ENCODE results near the gene CCL4.
"Not testable (repeated sequence)": the region's sequence is repeated elsewhere in the genome, so short reads cannot be mapped to it uniquely, and the experiment has no call there.

The CCL4 gene

DNA sequence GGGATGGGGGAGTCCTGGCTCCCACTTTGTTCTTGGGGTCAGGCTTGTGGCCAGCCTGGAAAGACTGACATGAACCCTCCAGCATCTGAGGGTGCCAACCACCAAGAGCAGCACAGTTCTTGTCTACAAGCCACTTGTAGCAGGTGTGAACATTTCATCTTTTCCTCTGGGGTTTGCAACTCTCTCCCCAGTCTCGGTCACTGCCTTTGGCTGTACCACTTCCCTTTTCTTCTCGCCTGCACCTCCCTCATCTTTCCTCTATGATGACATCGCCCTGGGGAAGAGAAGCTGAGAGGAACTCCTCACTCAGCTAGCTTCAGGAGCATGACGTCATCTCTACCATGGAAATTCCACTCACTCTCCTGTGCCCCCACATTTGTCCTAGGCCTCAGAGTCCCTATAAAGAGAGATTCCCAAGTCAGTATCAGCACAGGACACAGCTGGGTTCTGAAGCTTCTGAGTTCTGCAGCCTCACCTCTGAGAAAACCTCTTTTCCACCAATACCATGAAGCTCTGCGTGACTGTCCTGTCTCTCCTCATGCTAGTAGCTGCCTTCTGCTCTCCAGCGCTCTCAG, at the start of gene CCL4:
TSS of gene CCL4 (plus strand) at position 427 of the 575 bp plus-strand sequence. CDS start at position 506, 79 bp downstream.
- not testable (repeated sequence) for DNase-seq

DNA sequence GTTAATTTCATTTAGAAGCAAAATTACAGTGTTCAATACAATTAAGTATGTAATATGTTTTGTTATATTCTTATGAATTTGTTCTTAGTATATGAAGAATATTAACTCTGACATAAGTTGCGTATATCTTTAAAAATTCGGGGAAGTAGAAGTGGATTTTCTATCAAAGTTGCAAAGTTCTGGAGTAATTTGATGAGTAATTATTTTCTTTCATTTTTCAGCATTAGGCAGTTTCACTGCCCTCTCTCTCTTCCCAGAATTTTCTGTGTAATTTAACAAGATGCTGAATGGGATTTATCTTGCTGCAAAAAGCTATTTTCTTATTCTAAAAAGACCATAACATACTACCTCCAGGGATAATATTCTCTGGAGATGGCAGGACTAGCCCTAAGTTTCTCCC, 48.5 kb upstream of the CCL4 start:
- no peak for DNase-seq

DNA sequence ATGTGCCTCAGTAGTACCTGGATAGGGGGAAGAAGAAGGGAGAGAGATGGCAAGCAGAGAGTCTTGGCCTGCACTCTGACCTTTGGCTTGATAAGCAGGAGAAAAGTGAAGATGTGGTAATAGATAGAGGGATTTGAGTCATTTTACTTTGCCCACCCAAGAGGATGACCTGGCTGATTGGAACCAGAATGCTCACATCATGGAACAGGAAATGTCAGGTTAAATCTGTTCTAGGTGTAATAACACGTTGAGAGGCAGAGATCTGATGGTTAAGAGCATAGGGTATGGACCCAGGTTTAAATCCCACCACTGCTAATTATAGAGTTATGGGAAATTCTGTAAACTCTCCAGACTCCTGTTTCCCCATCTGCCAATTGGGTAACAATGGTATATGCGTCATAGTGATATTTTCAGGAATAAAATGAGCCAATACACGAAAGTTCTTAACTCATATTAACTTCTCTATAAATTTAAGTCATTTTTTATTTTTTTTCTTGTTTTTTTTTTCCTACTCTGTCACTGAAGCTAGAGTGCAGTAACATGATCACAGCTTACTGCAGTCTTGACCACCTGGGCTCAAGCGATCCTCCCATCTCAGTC, 47.6 kb upstream of the CCL4 start:
- no peak for DNase-seq

DNA sequence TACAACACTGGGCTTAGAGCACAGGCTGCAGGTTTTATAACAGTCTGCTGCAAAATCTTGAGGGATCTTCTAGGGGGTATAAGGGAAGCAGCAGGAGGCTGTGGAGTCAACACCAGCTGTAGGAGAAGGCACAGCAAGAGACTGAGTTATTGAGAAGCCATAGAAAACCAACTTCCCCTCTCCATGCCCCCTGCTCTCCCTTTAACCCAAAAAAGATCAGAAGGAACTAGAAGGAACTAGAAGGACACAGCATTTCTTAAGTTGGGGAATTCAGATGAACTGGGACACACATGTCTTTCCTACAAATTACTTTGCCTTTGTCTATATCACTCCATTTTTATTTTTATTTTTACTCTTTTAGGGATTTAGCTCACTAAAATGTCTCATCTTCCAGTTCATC, 45.7 kb upstream of the CCL4 start:
- DNase-seq: no peak

DNA sequence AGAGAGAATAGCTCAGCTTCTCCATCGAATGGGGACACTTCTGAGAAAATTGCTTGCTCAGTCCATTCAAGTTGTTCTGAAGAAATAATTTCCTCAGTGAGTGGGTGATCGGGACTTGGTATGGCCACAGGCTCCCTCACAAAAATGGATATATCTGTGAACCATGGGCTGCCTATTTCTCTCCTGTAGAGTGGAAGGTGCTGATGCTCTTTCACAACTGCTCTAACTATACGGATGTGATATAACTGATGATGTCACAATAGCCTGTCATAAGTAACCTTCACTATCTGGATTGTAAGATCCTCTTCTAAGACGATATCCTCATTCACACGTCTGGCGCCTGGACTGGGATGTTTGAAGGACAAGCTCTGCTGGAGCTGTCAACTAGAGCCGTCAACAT, 44.2 kb upstream of the CCL4 start:
- DNase-seq: no peak

DNA sequence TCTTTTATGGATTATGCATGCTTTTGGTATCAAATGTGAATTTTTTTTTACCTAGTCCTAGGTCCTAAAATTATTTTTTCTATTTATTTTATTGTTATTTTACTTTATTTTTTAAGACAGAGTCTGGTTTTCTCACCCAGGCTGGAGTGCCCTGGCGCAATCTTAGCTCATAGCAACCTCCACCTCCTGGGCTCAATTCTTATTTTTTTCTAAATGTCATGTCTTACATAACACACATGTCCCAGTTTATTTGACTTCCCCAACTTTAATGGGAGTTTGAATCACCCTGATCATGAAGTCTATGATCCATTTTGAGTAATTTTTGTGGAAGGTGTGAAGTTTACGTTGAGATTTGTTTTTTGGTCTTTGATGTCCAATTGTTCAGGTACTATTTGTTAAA, 42.8 kb upstream of the CCL4 start:
- DNase-seq: no peak

DNA sequence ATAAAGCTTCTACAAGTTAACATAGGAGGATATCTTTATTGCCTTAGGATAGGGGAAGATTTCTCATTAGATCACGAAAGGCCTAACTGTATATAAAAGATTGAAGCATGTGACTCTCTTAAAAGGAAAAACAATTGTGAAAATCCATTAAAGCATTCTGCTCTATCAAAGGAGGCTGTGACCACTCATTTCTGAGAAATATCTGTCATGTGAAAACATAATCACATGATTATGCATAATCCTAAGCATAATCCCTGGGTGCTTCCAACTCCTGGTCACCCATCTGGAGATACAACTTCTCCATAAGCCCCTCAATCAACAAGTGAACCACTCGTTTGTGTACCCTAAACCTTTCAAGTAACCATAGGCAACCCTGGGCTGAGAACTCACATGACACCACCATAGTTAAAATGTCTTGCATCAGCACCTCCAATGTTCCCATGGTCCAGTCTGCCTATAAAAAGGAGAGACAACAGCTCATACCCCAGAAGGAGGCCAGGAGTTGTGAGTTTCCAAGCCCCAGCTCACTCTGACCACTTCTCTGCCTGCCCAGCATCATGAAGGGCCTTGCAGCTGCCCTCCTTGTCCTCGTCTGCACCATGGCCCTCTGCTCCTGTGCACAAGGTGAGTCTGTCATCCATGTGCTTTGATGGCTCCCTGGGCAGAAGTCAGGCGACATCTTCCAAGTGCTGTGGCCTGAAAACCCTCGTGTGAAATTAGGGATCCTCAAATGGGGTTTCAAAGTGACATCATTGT, 39.7 kb upstream of the CCL4 start, which contains the start of gene CCL18:
TSS of gene CCL18 (plus strand) at position 487 of the 756 bp plus-strand sequence. CDS start at position 558, 71 bp downstream.
- no peak for DNase-seq

DNA sequence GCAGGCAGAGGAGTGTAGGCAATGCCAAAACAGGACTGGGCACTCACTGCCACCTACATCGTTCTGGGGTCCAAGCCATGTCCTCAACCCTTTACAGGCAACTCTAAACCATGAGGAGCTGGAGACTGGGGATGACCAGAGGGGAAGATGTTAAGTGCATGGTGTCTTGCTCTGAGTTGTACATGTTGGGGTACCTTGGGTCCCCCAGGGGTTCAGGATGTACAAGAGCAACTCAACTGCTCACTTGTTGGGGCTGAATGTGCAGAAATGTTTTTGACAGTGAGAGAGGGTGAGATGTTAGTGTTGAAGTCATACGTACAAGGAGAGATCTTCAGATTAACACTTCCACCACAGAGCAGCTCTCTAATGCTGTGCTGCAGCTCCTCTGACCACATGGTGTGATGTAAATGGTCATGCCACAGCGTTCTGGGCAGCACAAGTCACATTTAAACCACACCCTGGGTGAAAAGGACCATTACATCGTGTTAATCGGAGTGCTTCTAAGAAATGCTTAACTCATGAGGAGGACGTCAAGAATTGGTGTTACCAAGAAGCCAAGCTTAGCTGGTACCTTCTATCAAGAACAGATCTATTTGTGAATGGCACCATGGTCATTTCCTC, 37.2 kb upstream of the CCL4 start:
- no peak for DNase-seq

DNA sequence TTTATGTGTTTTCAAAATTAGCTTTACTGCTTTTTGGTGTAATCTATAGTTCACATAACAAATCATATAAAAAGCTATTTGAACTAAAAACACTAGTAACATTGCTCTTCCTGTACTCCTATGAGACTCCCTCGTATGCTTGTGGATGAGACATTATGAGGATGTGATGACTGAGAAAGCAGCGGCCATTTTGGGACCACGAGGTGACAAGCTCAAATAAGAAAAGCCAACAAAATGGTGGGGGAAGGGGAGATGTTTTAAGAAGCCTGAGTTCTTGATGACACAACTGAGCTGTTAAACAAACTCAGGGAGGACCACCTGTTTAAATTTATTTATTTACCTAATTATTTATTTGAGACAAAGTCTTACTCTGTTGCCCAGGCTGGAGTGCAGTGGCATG, 35.1 kb upstream of the CCL4 start:
- no peak for DNase-seq

DNA sequence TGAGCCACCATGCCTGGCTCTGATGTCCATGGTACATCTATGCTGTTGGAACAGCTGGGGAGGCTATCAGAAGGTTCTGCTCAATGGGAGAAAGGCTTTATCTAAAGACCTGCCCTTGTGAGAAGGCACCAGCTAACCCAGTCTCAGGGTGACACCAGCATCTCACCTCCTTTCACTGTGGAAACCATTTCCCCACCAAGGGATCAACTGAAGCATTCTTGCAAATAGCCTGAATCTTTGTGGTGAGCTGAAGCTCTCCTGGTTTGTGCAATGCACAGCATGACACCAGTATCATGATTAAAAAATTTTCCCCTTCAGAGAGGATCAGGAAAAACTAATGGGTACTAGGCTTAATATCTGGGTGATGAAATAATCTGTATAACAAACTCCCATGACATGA, 34.5 kb upstream of the CCL4 start:
- DNase-seq: no peak

DNA sequence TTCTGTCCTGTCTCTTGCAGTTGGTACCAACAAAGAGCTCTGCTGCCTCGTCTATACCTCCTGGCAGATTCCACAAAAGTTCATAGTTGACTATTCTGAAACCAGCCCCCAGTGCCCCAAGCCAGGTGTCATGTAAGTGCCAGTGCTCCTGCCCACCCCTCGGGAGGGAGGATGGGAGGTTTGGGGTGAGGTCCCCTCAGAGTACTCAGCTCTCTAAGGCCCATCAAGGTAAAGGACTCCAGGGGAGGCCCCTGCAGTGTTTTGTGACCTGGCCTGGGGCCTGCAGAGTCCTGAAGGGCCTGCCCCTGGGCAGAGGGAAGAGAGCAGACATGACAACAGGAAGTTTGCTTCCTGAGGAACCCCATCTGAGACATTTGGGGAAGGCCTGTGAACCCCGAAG, 33.2 kb upstream of the CCL4 start:
- no peak for DNase-seq

DNA sequence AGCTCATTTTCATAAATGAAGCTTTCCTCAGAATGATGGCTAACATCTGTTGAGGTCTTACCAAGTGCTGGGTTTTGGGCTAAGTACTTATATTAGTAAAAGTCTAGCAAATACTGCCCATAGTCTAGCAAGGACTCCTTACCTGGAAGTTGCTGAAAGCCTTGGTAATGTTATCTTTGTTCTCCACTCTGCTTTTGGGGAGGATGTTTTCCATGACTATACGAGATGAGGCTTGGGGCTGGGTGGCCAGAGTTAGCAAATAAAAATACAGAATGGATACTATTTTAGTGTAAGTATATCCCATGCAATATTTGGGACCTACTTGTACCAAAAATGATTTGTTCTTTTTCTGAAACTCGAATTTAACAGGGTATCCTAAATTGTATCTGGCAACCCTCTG, 31.9 kb upstream of the CCL4 start:
- DNase-seq: no peak

DNA sequence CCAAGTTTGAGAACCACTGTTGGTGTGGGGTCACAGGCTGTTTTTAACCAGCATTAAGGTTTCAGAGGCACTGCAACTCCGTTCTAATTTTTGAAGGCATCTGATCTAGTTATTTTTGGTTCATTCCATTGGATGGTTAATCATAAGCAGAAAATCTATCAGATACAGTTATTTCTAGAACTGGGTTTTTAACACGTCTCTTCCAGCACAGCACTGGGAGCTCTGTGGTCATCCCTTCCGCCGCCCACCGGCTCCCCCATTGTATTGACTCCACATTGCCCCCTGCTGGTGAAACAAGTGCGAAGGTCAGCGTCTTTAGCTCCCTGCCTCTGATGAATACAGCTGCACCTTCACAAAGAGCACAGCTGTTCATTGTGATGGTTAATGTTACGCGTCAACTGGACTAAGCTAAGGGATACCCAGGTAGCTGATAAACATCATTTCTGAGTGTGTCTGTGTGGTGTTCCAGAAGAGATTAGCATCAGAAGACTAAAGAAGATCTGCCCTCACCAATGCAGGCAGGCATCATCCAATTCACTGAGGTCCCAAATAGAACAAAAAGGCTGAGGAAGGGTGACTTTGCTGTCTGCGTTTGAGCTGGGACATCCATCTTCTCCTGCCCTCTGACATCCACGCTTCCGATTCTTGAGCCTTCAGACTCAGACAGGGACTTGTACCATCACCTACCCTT, 31.1 kb upstream of the CCL4 start:
- DNase-seq: peak in 3 of 4 experiments; percentile 4 to 35 (median 9)

DNA sequence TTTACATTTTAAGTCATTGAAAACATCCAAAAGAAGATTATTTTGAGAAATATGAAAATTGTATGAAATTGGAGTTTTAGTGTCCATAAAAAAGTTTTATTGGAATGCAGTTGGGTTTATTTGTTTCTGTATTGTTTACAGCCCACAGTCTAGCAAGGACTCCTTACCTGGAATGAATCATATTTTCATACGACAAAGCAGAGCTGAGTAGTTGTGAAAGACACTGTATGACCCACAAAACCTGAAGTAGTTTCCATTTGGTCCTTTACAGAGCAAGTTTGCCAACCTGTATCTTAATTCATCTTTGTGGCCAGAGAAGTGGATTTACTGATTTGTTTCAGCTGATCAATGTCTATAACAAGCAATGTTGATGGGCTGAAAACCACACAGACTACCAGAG, 29.3 kb upstream of the CCL4 start:
- no peak for DNase-seq

DNA sequence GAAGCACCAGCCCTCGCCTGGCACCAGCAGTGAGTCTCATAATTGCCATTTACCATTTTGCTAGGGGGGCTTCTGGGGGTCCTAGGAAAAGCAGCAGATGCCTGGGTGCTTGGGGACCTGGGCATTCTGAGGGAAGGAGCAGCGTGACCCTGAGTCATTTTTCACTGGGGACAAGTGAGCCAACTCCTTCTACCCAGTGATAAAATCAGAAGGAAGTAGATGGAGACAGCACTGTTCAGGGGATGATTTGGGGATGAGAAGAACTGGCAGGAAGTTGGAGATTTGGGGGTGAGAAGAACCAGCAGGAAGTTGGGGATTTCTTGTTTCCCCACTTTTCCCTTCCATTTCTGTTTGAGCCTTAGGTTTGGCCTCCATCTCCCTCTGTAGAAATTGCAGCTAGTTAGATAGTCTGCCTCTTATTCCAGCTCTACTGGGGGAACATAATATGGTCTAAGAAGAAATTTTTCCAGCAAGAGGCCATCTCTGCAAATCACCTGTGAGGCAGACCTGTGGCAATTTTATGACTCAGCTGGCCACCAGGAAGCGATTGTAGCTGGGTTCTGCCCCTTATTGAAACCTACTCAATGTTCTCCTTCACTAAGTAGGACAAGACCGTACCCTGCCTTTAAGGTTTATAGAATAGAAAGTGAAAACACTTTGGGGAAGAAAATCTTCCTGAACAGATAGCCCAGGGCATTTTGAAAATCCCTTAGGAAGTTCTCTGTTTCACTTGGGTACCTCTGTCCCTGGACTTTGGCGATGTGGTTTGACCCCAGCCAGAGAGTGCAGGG, 21.8 kb upstream of the CCL4 start:
- DNase-seq: not testable (repeated sequence)

DNA sequence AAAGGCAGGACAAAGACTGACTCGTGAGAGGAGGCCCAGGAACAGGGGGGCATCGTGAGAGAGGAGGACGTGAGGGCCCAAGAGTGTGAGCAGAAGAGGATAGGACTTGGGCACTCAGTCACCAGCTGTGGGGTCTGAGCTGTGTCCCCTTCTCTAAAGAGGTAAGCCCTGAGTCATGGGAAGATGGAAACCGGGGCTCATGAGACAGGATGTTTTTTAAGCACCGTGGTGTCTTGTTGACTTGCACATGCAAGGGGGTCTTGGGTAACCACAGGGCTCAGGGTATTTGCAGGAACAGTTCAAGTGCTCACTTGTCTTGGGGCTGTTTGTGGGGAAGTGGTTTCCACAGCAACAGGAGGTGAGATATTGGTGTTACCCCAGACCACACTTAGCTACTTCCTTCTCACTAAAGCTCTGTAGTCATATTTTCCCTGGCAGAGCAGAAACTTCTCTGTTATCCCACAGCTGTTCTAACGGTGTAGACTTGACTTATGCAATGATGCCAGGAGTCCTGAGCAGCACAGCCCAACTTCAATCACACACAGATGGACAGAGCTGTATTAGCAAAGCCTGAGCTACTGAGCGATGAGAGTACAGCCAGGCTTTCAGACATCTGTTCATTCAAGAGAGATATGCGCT, 21.0 kb upstream of the CCL4 start:
- DNase-seq: not testable (repeated sequence)

DNA sequence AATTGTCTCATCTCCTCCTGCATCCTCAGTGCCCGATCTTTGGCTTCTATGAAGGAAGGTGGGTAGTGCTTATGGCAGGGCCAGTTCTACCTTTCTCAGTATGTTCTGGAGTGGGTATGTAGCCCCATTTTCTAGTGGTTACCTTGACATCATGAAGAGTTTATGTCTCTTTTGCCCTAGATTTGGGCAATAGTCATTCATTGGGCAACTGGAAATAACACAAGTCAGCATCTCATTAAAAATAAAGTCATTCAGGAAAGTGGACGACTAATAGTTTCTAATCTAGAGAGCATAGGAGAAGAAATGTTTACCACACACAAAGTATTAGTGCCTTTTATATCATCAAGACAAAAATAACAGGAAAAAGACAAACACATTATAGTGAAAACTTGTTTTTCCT, 19.9 kb upstream of the CCL4 start:
- DNase-seq: not testable (repeated sequence)

DNA sequence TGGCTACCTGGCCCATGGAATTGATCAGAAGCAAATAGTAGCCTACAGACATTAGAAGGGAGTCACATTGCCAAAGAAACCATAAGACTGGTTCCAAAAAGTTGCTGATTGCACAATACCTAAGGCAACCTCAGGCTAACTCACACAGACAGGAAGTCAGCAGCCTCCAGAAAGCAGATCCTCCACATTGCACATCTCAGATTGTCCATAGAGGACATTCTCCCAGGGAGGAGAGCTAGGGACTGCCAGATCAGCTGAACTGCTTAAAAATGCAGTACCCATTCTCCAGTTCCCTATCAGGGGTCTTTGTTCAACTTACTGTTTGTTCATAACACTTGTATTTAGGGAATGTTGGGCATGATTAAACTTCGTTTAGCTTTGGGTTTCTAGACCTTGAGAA, 17.9 kb upstream of the CCL4 start:
- no peak for DNase-seq

DNA sequence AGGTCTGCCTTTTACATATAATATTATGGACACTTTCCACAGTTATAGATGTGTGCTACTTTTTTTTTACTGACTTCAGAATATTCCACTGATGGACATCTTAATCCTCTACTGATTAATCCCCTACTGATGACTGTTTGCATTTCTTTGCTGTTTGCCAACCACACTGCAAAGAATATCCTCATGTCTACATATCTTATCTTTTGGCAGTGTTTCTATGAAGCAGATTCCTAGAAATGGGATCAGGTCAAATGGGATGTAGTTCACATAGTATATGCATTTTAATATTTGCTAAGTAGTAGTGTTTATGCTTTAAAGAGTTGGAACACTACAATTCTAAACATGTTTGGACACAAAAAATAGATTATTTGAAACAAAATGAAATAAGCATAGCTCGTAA, 16.8 kb upstream of the CCL4 start:
- DNase-seq: no peak

DNA sequence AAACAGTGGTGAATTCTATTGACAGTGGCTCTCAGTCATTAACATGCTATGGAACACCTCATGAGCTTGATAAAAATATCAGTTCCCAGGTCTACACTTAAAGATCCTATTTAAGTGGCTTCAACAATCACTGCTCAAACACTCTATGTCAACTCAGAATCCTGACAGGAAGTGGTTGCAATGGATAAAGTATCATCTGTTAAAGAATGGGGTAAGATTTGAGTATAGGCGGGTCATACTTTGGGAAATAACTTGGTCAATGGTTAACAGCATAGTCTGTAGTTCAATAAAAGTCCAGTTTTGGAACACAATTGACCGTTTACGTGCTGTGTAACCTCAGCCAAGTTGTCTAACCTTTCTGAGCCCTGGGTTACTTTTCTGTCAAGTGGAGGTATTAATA, 16.2 kb upstream of the CCL4 start:
- not testable (repeated sequence) for DNase-seq

DNA sequence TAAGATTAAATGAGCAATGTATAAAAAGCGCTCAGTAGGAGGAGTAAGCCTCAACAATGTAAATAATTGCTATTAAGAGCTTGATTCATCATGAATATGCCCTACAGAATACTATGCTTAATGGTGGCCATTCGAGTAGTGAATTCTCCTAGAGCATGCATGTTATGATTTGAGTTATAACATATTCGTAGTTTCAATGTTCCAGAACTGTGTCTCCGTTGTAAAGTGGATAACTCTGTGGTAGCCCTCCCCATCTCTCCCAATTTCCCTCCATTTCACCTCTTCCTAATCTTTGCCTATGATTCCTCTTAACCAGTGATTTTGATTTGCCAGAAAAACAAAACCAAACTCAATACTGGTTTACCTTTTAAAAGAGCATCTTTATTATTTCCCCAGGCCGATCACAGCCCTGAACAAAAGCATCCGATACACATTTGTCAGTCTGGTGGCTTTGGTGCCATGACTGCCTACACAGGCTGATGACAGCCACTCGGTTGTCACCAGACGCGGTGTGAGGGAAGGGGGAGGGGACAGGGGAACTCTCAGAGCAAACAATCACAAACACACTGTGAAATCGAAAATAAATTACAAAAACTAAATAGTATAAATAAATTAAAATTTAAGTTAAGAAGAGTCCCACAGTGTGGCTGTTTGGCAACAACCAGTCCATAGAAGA, 15.6 kb upstream of the CCL4 start:
- DNase-seq: not testable (repeated sequence)
